Pancreas (tissue), 10 donors: ENCODE measurements around the gene MYT1. TPM values are rescaled to one million over a fixed set of nuclear protein-coding genes. Genes with fewer than 3 reads are reported as not detected.
"Not testable (repeated sequence)": the region's sequence is repeated elsewhere in the genome, so short reads cannot be mapped to it uniquely, and the experiment has no call there.

Experiments used
- ATAC-seq, 4 donors: fragments of 200-7000 bp; cut with Tn5 transposase; one replicate each; pipeline versions ENCODE4 v1.8.0 to v1.9.1; 2020; ENCODE audit warnings: mild to moderate bottlenecking in 4 of 4, moderate library complexity in 4 of 4
- DNase-seq, 6 donors: peaks; one replicate each; pipeline ENCODE4 v3.0.0-alpha.2; 2020
- FAIRE-seq: peaks from 2 replicates; lab custom pipeline; 2012; peaks lifted over from hg19 to GRCh38; lab: Jason Lieb, UNC
- H3K27ac ChIP-seq, 4 donors: fragments of 200-600 bp; sonication (generic); 1 replicate in 3 of 4; 2 replicates in 1 of 4; pipeline versions ENCODE4 v1.5.0 to v1.8.0; 2020
- H3K27me3 ChIP-seq, 4 donors: fragments of 200-600 bp; one replicate each; pipeline ENCODE4 v1.8.0; 2021
- H3K36me3 ChIP-seq, 3 donors: fragments of 200-600 bp; sonication (generic) in 1 of 3; one replicate each; pipeline versions ENCODE4 v1.5.0 to v1.8.0; 2020 to 2021
- H3K4me1 ChIP-seq, 3 donors: fragments of 200-600 bp; one replicate each; pipeline ENCODE4 v1.8.0; 2021
- H3K4me3 ChIP-seq, 4 donors: fragments of 200-600 bp; sonication (generic) in 2 of 4; one replicate each; pipeline versions ENCODE4 v1.5.0 to v1.8.0; 2020 to 2021
- H3K9me3 ChIP-seq, 4 donors: fragments of 200-600 bp; one replicate each; pipeline ENCODE4 v1.8.0; 2021
- whole genome bisulfite sequencing, 2 donors: extraction: QIAGEN DNeasy Blood & Tissue Kit; methylation state at CpG; one replicate each; pipeline ENCODE4 v1.1.7; 2013; 5-methylcytosine and 5-hydroxymethylcytosine counted together
- intact Hi-C, 3 donors: fragments of 100-400 bp; cut with DNase I; formaldehyde crosslinking; loops; one replicate each; pipeline versions ENCODE4 v1.11.1 to v1.14.2; 2022
- polyA plus RNA-seq, 2 donors: library from polyadenylated mRNA; stranded (reverse); fragments of 200-250 nt; gene quantifications; one replicate each; pipeline ENCODE4 v1.2.3, GENCODE V29; 2013
- total RNA-seq, 6 donors: library from RNA; stranded (reverse); fragmentation: NEBNext Ultra II Directional in 4 of 6; extraction: Animal tissue kit (Norgen Biotek cat#: 25700) in 4 of 6; gene quantifications; one replicate each; pipeline versions ENCODE4 v1.2.1 to v1.2.4, GENCODE V29; 2021 to 2023
- TF ChIP-seq, protein P1 (sequence below), 4 donors: fragments of 200-600 bp; sonication (generic) in 3 of 4; IDR thresholded peaks; one replicate each; pipeline versions ENCODE4 v1.5.0 to v1.8.0; 2021; ENCODE audit warnings: antibody characterized with exemption in 4 of 4
- donor health status: healthy with polysubstance abuse.
- donor health status: DM: no; HTN: no; CAD: no; lungs with moderate emphysema.
- donor health status: DM: no; HTN: no; CAD: no.
- donor health status: control.
- donor health status: control.
- donor health status: Bipolar disorder and iron deficiency.
- donor health status: DM: yes; HTN: yes; CAD: no.
- donor health status: DM: no; HTN: no; CAD: no.
- donor health status: DM: no; HTN: no; CAD: no.
- donor health status: DM: yes; HTN: yes; CAD: no.

The MYT1 gene
- total and polyA plus RNA-seq, 8 donors: 0.13 to 5.1 (median 0.52) TPM

- TF ChIP-seq, protein P1, sequence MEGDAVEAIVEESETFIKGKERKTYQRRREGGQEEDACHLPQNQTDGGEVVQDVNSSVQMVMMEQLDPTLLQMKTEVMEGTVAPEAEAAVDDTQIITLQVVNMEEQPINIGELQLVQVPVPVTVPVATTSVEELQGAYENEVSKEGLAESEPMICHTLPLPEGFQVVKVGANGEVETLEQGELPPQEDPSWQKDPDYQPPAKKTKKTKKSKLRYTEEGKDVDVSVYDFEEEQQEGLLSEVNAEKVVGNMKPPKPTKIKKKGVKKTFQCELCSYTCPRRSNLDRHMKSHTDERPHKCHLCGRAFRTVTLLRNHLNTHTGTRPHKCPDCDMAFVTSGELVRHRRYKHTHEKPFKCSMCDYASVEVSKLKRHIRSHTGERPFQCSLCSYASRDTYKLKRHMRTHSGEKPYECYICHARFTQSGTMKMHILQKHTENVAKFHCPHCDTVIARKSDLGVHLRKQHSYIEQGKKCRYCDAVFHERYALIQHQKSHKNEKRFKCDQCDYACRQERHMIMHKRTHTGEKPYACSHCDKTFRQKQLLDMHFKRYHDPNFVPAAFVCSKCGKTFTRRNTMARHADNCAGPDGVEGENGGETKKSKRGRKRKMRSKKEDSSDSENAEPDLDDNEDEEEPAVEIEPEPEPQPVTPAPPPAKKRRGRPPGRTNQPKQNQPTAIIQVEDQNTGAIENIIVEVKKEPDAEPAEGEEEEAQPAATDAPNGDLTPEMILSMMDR (IDR thresholded peaks at IDR 0.05): no peak
- intact Hi-C loops: no loop called here
- Histone ChIP-seq H3K36me3 (no peaks in the 10 kb centered on the region), H3K27ac (no peak overlapping the region), H3K4me1 (peaks cover 0 to 2% (median 0%) of the 10 kb centered on the region in 3 donors), H3K9me3 (no peaks in the 10 kb centered on the region), H3K4me3 (no peak overlapping the region), H3K27me3 (no peaks in the 10 kb centered on the region)
- WGBS, 2 donors: 76 to 87% methylated on average over 7 of the region's 7 CpGs
- ATAC-seq (peak in 1 of 4 donors; percentile 15), FAIRE-seq (no peak), DNase-seq (peak in 1 of 6 donors; percentile 25)
Measured at GRCh38 chr20:64279826-64280459, 115.7 kb downstream of the MYT1 start.

DNA sequence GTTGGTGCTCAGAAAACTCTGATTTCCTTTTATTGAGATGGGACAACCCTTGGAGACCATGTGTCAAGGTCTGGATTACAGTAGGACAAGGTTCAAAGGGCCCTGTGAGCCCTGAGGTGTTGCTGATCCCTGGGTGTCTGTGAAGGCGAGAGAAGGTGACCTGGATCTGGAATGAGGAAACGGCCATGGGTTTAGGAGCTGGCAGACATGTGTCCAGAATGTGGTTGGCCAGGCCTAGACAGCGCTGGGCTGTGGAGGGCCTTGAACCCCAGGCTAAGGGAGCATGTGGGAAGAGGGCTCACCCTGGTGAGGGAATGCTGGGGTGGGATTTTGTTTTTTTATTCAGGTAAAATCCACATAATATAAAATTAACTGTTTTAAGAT is 116.2 kb downstream of the MYT1 start:
- DNase-seq (no peak), ATAC-seq (peak in 1 of 4 donors; percentile 17), FAIRE-seq (no peak)
- Histone ChIP-seq H3K9me3 (no peaks in the 10 kb centered on the region), H3K27me3 (no peaks in the 10 kb centered on the region), H3K4me3 (no peak overlapping the region), H3K4me1 (no peaks in the 10 kb centered on the region), H3K36me3 (no peaks in the 10 kb centered on the region), H3K27ac (no peak overlapping the region)
- intact Hi-C loops: no loop called here
- TF ChIP-seq, protein P1 (IDR thresholded peaks at IDR 0.05): no peak
- WGBS, 2 donors: 57 to 72% methylated on average over 3 of the region's 3 CpGs

DNA sequence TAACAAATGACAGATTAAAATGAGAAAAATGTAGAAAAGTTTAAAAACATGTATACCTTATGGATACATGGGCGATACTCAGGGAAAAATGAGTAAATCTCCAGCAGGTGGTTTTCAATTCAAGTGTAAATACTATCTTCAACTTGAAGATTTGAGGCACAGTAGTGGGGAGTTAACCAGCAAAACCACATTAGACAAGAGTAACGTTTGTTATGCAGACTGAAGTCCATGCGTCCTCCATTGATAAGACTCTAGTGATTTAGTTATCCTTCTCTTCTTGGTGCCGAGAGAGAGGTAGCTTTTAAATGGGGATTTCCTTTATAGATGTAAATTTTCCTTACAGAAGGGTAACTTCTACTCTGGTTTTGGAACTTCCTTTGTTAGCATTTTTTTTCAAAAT is 119.4 kb downstream of the MYT1 start:
- H3K4me1 ChIP-seq: no peaks in the 10 kb centered on the region
- DNase-seq: no peak
- no peaks in the 10 kb centered on the region for H3K36me3 ChIP-seq
- TF ChIP-seq, protein P1 (IDR thresholded peaks at IDR 0.05): no peak
- no peaks in the 10 kb centered on the region for H3K9me3 ChIP-seq
- no peak for ATAC-seq
- no peaks in the 10 kb centered on the region for H3K27me3 ChIP-seq
- FAIRE-seq: no peak
- no peak overlapping the region for H3K27ac ChIP-seq
- WGBS, 2 donors: 62 to 76% methylated on average over 4 of the region's 4 CpGs
- no peak overlapping the region for H3K4me3 ChIP-seq
- intact Hi-C loops: no loop called here

GRCh38 chr20:64285579-64286446 is 121.6 kb downstream of the MYT1 start:
- peak; percentile 39 to 81 (median 72) for DNase-seq
- 79 to 85% methylated on average over 41 to 46 of the region's 46 CpGs for WGBS, 2 donors

DNA sequence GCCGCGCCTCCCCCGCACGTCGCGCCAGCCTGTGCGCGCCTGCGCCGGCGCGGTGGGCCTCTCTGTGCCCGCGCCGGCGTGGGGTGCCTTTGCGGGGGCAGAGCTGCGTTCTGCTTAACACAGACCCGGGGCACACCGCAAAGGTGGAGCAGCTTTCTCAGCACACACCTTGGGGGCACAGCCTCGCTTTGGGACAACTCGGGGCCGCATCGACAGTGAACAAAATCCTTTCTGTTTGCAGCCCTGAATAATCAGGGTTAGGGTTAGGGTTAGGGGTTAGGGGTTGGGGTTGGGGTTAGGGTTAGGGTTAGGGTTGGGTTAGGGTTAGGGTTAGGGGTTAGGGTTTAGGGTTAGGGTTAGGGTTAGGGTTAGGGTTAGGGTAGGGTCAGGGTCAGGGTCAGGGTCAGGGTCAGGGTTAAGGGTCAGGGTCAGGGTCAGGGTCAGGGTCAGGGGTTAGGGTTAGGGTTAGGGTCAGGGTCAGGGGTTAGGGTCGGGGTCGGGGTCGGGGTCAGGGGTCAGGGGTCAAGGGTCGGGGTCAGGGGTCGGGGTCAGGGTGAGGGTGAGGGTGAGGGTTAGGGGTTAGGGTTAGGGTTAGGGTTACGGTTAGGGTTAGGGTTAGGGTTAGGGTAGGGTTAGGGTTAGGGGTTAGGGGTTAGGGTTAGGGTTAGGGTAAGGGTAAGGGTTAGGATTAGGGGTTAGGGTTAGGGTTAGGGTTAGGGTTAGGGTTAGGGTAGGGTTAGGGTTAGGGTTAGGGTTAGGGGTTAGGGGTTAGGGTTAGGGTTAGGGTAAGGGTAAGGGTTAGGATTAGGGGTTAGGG is 122.4 kb downstream of the MYT1 start:
- 92 to 97% methylated on average over 27 to 30 of the region's 30 CpGs for WGBS, 2 donors

More at GRCh38 chr20:64285579-64286446, 121.6 kb downstream of the MYT1 start:
- H3K4me1 ChIP-seq, FAIRE-seq, H3K36me3 ChIP-seq, H3K9me3 ChIP-seq, H3K27me3 ChIP-seq, H3K4me3 ChIP-seq, intact Hi-C loops, H3K27ac ChIP-seq: not testable (repeated sequence)
- ATAC-seq: peak; percentile 31 to 75 (median 72)
- TF ChIP-seq, protein P1 (IDR thresholded peaks at IDR 0.05): peak in 3 of 4 donors; percentile 12 to 54 (median 53)

DNA sequence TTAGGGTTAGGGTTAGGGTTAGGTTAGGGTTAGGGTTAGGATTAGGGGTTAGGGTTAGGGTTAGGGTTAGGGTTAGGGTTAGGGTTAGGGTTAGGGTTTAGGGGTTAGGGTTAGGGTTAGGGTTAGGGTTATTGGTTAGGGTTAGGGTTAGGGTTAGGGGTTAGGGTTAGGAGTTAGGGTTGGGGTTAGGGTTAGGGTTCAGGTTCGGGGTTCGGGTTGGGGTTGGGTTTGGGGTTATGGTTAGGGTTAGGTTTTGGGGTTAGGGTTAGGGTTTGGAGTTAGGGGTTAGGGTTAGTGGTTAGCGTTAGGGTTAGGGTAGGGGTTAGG is 123.0 kb downstream of the MYT1 start:
- ATAC-seq, H3K36me3 ChIP-seq, intact Hi-C loops, H3K27me3 ChIP-seq, H3K4me1 ChIP-seq, FAIRE-seq, H3K27ac ChIP-seq, H3K9me3 ChIP-seq, H3K4me3 ChIP-seq, DNase-seq: not testable (repeated sequence)
- WGBS, 2 donors: 92 to 100% methylated on average over 3 of the region's 3 CpGs

More for the DNA sequence above, 122.4 kb downstream of the MYT1 start:
- H3K9me3 ChIP-seq, H3K27me3 ChIP-seq, H3K4me1 ChIP-seq, FAIRE-seq, intact Hi-C loops, H3K27ac ChIP-seq, H3K36me3 ChIP-seq, H3K4me3 ChIP-seq: not testable (repeated sequence)
- ATAC-seq (peak; percentile 42 to 79 (median 58)), DNase-seq (peak in 1 of 6 donors; percentile 31)
